NCI-H1694 treated with DMSO at 0.1 percent for 48 hours (cell line): ENCODE results near the gene DNAAF9.

Source experiments
- DNase-seq: peaks from one replicate; lab custom pipeline; 2025; lab: John Stamatoyannopoulos, UW

The DNAAF9 gene

GRCh38 chr20:3371754-3372153, 35.7 kb downstream of the DNAAF9 start:
- DNase-seq: no peak

DNA sequence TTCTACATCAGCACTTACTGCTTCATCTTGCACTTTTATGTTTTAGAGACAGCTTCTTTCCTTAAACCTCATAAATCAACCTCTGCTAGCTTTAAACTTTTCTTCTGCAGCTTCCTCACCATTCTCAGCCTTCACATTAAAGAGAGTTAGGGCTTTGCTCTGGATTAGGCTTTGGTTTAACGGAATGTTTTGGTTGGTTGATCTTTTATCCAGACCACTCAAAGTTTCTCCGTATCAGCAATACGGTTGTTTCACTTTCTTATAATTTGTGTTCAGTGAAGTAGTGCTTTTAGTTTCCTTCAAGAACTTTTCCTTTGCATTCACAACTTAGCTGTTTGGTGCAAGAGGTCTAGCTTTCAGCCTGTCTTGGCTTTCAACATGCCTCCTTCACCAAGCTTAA, 40.4 kb downstream of the DNAAF9 start:
- no peak for DNase-seq

GRCh38 chr20:3364323-3365013, 43.0 kb downstream of the DNAAF9 start:
- no peak for DNase-seq

GRCh38 chr20:3360752-3361151, 46.7 kb downstream of the DNAAF9 start:
- no peak for DNase-seq

- no peak for DNase-seq
These were observed 48.7 kb downstream of the DNAAF9 start for GRCh38 chr20:3358676-3359340.
